Activated naive CD4-positive, alpha-beta T cell (primary cell): ENCODE data around the gene DNTT.

Experiments
- DNase-seq, 4 experiments: peaks; one replicate each; lab custom pipeline; 2025; lab: John Stamatoyannopoulos, UW

DNTT gene

DNA sequence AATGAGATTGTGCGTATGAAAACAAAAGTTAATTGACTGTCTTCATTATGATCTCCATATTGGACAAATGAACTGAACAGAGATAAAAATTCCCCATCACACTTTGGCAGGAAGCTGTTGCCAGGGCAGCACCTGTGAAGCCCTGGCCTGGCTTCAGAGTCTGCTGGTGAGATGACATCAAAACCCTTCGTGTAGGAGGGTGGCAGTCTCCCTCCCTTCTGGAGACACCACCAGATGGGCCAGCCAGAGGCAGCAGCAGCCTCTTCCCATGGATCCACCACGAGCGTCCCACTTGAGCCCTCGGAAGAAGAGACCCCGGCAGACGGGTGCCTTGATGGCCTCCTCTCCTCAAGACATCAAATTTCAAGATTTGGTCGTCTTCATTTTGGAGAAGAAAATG, at the start of gene DNTT:
Gene DNTT, plus strand, starts transcription at position 205 of the 400 bp plus-strand sequence. Its CDS starts 64 bp downstream, at position 269.
- no peak for DNase-seq

DNA sequence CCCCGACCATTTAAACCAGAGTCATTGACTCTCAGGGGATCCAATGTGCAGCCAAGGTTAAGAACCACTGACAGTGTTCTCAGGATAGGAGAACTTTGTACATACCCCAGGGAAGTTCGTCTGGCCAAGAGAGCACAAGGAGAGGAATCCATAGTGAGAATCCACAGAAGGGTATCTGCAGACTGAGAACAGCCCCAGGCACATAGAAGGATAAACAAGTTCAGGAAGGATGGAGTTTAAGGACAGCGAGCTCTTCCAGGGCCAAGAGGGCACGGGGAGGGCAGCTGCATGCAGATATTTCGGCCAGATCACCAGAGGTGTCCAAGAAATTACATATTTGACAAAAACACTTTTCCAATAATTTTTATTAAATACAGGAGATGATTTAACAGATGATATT, 49.3 kb upstream of the DNTT start:
- DNase-seq: no peak

DNA sequence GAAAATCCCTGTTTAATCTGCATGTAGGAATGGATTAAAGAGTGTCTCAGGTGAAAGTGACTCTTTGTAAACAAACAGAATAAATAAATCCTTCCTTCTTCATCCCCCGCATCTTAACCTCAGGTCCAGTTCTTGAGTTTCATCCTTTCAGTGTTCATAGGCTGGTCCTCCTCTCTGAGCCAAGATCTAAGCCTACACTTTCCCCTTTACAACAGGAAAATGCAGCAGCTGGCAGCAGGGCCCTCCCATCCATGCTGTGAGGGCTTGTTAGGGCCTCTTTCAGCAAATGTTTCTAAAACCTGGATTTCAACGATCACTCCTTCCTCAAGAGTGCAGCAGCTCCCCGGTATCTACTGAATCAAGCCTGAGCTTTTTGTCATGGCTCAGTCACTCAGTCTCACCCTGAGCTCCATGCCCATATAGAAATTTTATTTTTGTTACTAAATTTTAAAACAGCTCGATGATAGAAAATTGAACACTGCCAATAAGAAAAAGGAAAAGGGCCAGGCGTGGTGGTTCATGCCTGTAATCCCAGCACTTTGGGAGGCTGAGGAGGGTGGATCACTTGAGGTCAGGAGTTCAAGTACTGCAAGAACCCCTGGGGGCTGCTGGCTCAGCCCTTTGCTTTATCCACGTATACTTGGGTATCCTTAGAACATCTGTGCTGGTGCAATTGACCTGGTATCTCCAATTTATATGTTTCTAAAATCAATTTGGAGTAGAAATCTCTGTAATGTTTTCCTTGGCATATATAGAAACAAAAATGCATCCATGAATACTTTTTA, 48.5 kb upstream of the DNTT start:
- no peak for DNase-seq

DNA sequence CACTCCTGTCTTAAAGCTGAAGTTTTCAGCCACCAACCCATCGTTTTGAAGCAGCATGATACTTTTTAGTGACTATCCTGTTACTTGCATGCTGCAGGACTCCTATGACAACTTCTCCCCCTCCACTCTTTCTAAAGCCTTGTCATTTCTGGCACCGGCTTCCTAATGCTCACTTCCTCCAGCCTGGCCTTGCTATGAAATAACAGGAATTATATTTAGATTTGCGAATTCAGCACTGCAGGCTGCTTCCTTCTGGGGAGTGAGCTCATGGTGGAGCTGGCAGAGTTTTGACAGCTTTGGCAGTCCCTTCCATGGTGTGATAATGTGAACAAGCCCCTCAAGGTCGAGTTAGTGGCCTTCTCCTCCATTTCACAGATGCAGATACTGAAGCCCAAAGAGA, 46.3 kb upstream of the DNTT start:
- DNase-seq: no peak

DNA sequence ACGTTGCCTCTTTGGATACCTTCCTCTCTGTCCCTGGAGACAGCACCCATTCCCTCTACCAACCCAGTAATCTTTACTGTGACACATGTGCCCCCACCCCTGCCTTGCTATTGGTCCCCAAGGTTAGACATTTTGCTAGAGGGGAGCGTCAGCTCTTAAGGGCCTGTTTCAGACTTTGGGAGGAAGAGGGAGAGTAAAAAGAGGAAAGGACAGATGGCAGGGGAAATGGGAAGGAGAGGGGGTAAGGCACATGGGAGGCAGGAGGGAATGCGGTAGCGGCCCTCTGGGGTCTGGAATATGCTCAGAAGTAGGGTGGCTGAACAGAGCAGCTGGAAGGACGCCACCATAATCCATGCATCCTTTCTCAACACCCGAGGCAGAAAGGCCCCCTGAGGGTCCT, 45.1 kb upstream of the DNTT start:
- no peak for DNase-seq

DNA sequence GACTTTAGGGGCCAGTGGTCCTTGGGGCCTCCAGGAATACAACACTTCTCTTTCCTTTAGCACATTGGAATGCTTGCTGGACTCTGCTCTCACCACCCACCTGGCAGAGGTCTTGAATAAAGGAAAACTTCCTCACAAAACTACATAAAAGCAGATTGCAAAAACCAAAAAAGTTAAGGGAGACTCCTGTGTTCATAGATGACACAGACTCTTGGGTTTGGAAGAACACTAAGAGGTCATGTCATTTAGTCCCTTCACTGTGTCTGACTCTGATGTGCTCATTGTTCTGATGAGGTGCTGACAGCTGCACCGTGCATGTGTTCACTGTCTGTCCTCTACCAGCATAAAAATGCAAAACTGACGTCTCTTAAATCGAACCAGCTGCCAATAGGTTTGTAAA, 44.2 kb upstream of the DNTT start:
- DNase-seq: no peak

DNA sequence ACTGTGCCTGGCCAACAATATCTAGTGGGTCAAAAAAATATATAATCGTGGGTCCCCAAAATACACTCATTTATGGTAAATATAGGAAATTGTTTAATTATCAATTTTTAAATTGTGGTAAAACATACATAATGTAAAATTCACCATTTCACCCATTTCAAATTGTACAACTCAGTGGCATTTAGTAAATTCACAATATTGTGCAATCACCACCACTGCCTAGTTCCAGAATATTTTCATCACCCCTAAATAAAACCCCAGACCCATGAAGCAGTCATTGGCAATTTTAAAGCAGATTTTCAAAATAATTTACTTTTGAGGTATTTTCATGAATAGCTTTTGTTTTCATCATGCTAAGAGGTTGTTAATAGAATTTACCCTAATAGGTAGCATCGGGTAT, 43.1 kb upstream of the DNTT start:
- DNase-seq: no peak

DNA sequence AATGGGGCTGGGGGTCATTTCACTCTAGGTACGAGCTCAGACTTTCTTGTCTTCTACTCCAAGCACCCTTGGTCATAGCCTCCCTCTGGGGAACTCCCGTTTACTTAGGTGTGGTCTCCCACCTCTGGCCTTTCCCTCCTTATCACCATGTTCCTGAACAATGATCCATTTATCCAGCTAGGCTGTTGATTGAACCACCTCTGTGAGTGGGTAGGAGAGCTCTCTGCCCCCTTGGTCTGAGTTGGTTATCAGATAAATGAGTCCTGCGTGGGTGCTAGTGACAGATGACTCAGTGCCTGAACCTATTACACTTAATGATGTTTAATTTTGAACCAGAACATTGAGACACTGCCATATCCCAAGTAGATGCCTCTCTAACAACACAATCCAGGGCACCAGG, 42.3 kb upstream of the DNTT start:
- DNase-seq: no peak

DNA sequence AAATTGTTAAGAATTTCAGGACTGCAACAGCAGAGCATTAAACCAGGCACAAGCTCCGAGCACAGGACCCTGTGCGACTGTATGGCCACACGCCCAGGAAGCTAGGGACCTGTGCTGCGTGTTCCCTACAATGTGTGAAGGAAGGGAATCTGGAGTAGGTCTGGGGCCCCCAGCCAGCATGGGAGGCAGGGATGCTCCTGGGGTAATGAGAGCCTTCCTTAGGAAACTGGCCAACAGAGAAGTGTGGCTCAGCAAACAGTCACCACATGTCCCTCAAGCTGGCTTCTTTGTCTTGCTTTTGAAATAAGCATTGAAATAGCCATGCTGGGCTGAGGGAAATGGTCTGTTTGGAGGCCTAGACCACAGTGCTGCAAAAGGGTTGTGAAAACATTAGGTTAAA, 41.1 kb upstream of the DNTT start:
- no peak for DNase-seq

DNA sequence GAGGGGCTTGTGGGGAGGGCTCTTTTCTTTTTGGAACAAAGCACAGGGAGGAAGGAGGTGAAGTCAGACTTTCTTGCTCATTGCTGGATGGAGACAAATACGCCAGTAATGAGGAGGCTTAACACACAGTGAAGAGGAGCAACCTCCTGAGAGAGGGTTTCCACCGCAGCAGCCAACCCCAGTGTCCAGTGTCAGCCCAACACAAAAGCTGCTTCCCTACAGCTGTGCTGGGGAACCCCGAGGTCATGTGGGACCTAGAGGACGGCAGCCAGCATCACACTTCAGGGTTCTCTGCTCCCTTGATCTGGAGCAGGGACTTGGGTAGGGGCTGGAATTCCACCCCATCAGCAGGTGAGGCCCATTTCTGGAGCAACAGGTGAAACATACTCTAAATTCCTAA, 40.6 kb upstream of the DNTT start:
- DNase-seq: no peak

DNA sequence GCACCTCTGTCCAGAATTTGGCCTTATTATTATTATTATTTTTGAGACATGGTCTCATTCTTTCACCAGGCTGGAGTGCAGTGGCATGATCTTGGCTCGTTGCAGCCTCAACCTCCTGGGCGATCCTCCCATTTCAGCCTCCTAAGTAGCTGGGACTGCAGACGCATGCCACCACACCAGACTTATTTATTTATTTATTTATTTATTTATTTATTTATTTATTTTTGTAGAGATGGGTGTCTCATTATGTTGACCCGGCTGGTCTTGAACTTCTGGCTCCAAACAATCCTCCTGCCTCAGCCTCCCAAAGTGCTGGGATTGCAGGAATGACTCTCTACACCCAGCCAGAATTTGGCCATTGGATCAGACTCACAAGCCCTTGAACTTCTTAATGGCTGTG, 39.3 kb upstream of the DNTT start:
- DNase-seq: no peak

DNA sequence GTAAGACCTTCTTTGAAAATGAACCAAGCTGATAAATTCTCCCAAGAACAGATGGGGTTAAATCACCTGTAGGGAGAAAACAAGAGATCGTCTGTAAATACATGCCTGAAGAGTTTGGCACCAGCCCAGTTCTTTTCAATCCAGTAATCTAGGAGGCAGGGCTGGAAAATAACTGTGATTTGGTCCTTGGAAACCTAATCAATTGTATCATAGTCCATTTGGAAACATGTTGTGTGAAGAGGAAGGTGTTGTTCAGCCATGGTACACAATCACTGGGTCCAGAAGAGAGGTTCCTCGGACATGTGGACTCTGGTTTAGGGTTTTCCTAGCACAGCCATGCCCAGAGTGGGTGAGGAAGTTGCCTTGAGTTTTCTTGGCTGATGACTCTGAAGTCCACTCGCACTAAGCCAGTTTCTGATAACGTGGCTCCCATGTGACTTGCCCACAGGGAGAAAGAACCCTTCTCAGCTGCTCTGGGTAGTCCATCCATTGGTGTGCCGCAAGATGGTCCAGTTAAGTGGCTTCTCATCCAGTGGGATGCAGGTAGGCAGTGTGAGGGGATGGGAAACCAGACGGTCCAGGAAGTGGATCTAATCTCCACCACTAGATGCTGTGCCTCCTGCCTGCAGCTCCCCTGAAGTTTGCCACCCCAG, 38.0 kb upstream of the DNTT start:
- DNase-seq: no peak

DNA sequence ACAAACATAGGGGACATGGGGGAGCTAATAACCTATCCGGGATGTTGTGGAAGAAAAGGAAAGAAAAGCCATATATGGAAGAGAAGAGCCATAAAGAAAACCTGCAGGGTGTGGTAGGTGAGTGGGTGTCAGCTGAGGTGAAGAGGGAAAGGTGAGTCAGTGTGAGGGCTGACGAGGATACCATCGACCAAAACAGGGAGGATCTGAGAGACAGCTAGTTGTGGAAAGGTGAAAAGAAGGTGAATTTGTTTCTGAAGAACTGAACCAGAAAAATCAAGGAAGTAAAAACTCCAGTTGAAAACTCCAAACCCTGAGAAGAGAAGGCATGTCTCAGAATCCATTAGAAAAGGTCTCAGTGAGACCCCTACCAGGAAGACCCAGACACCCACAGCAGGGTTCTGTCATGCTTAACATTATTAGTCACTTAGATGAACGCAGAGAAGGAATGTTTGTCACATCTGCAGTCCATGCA, 37.0 kb upstream of the DNTT start:
- no peak for DNase-seq

DNA sequence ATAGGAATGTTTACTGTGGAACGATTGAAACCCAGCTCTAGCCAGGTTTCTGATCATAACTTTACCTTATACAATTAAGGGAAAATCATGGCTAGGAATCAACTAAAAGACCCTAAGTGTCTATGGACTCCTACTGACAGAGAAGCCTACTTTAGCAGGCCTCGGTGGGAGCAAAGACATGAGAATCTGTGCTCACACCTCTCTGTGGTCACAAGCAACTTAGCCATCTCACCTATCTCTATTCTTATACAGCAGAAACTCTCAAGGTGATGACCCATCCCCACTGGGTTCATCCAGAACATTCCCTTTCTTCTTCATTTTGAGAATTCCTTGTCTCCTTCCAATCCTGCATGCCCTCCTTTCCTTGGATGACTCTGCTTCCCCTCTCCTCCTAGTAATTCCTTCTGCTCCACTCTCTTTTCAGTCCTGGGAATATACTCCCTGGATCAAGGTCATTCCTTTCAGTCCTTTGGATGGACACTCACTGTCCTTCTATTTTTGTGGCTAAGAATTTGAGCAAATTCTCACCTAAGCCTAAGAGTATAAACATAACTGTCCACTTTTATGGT, 35.8 kb upstream of the DNTT start:
- no peak for DNase-seq

DNA sequence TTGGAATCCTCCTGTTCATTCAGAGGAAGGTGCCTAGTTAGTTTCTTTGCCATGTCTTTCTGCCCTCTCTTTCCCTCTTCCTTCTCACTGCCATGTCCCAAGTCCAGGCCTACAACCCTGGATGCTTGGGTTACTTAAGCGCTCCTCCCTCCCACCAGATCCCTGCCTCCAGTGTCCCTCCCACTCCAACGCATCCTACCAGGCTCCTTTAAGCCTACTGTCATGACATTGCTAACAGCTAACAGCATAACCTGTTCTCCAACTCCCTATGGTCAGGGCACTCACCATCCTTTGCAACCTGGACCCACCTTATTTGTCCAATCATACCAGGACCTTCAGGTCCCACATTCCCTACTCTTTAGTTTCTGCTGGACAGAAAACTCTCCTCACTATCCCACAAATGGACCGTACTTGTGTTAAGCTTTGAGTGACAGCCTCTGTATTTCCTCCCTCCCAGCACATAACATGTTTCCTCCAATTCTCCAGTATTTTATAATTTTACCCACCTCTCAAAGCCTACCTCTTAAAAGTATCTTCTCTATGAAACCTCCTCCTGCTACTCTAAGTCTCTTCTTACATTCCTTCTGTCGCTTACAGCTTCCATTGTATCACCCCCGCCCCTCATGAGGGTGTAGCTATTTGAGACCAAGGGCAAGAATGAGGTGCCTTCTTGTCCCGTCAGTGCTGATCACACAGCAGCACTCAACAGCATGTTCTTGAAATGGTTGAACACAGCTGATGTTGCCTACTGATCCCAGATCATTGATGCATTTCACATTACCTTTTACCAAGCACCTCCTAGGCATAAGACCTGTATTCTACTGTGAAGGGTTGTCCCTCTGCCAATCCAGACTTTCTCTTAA, 34.6 kb upstream of the DNTT start:
- no peak for DNase-seq

DNA sequence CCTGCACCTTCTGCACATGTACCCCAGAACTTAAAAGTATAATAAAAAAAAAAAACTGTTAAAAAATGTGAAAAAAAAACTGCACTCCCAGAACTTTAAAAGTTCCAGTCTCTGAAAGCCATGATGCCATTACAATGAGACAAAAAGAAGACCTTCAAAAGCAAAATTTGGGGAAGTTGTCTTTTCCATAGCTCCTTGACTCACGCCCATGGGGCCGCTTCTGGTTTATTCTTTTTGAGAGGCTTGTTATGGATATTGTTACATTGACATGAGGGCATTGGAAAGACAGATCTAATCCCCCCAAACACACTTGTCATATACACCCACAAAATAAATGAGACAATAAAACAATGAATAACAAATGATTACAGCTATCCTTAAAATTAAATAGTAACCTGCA, 33.7 kb upstream of the DNTT start:
- DNase-seq: no peak

DNA sequence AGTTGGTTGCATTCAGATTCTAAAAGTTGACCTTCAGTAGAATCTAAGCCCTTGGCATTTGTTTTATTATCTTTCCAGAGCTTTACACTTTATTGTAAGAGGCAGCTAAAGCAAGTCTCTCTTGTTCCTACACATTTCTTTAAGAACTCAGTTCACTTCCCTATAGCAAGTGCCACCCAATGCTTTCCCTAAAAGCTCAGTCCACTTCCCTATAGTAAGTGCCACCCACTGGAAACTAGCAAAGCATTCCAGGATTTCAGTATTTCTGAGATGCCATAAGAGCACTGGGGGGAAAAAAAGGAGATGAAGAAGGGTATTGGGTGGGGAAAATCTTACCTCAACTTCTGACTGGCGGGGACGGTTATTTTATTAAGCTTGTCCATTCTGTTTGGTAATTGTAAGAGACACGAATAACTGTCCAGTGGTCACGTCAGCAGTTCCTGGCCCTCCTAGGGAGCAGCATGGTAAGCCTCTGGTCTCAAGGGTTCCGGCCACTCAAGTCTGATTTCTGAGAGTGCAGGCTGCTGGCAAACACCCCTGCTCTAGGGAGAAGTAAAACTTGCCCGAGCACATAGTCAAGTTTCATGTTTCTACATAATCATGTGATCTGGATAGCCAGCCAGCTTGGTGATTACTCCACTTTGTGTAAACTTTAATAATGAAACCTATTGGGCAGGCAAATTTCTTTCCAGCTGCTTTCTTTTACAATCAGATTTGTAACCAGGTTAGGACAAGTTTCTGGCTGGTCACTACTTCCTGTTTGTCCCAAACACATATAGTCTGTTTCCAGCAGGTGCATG, 33.0 kb upstream of the DNTT start, which contains the start of gene BLNK:
Gene BLNK, minus strand, starts transcription at position 554 of the 800 bp plus-strand sequence. Its CDS starts 171 bp downstream, at position 383.
- DNase-seq: no peak

DNA sequence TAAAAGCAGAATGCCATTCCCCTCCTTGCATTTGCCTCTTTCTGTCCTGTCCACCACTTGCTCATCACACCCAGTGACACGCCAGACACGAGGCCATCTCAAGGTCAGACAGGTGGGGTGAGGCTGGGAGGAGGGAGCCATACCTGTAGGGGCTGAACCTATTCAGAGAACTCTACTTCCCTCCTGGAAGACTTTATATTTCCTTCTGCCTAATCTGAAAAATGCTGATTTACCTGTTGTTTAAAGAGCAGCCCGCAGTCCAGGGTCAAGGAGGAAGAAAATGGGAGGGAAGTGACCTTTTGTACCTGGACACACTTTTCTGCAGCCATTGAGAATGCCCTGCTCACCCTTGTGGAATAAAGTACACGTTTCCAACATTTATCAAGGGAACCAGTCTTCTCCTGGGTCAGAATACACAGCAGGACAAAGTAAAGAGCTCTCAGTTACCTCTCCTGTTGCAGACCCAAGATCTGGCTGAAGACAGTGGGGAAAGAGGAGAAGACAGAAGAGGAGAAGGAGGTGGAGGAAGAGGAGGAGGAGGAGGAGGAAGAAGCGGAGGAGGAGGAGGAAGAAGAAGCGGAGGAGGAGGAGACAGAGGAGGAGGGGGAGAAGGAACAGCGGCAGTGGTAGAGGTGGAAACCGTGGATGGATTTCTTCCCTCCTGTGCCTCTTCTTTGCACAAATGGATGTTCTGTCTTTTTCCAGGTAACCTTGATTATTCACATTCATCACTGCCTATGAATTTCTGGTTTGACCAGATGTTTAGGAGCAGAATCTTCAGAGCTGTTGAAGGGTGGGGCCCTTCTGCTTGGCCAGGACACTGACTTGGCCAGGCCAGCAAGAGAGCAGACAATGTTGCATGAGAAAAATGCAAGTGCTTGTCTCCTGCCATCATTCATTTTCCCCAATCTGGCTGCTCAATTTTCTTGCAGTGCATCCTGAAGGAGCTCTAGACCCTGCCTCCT, 31.6 kb upstream of the DNTT start:
- DNase-seq: no peak

DNA sequence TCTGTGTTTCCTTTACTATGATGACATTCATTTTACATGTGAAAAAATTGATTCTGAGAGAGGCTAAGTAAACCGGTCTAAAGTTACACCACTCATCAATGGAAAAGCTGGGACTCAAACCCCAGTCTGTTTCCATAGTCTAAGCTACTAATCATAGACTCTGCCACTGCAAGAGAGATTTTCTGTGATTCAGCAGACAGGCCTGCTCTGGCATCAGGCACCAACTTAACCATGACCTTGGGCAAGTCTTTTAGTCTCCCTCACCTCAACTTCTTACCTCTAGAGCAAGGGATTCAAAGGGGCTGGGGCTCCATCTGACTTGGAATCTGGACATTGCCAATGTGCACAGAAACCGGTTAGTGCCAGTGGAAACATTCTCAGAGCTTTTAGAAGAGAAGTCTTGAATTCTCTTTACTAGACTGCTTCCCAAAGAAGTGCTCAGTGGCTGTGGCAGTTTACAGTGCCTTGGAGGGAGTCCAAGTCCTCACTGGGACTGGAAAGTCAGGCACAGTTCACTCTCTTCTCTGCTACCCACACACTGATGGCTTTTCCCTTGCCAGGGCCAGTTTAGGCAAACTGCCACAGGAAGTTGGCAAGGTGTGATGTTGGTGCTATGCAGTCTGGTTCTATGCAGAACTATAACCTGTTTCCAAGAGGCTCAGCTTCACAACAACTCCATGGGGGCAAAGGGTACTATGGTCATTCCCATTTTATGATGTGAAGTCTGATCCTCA, 28.4 kb upstream of the DNTT start:
- DNase-seq: no peak

DNA sequence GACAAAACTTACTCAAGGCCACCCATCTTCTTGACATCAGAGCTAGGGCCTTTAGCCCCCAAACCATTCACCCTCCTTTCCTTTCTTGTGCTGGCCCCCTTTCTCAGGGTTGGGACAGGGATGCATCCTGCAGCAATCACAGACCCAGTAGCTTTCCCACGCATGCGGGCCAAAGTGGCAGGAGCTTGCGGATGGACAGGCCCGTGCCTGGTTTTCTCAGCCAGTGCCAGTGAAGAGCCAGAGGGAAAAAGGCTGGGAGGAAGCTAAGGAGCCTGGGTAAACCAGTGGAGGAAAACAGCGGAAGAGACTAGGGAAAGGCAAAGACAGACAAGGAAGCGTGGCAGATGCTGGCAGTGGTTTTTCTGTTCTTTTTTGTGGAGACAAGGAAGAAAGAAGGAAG, 27.8 kb upstream of the DNTT start:
- DNase-seq: no peak
